Heart left ventricle (tissue), 16 donors: Measurements from ENCODE around the gene MEOX2. TPM values are rescaled to one million over a fixed set of nuclear protein-coding genes. Genes with fewer than 3 reads are reported as not detected.

ENCODE experiments used
- ATAC-seq, 4 donors: fragments of 200-7000 bp; cut with Tn5 transposase; one replicate each; pipeline ENCODE4 v1.9.1; 2020 to 2022; ENCODE audit warnings: moderate library complexity in 4 of 4, mild to moderate bottlenecking in 3 of 4, moderate number of reproducible peaks in 1 of 4
- DNase-seq, 5 donors: peaks; one replicate each; pipeline ENCODE4 v3.0.0-alpha.2; 2020
- H3K27ac ChIP-seq, 12 donors: fragments of 200-600 bp; sonication (generic) in 4 of 12; one replicate each; pipeline versions ENCODE4 v1.5.0 to v1.8.0; 2016 to 2022; ENCODE audit warnings: mild to moderate bottlenecking in 2 of 12
- H3K27me3 ChIP-seq, 9 donors: fragments of 200-600 bp; sonication (generic) in 2 of 9; one replicate each; pipeline versions ENCODE4 v1.5.1 to v1.8.0; 2016 to 2022; ENCODE audit warnings: mild to moderate bottlenecking in 3 of 9
- H3K36me3 ChIP-seq, 9 donors: fragments of 200-600 bp; sonication (generic) in 2 of 9; one replicate each; pipeline versions ENCODE4 v1.5.0 to v1.8.0; 2018 to 2022; ENCODE audit warnings: mild to moderate bottlenecking in 2 of 9
- H3K4me1 ChIP-seq, 12 donors: fragments of 200-600 bp; sonication (generic) in 4 of 12; one replicate each; pipeline versions ENCODE4 v1.5.0 to v1.8.0; 2016 to 2022; ENCODE audit warnings: mild to moderate bottlenecking in 3 of 12
- H3K4me3 ChIP-seq, 12 donors: fragments of 200-600 bp; sonication (generic) in 4 of 12; one replicate each; pipeline versions ENCODE4 v1.5.0 to v1.8.0; 2017 to 2022; ENCODE audit warnings: mild to moderate bottlenecking in 9 of 12, moderate library complexity in 4 of 12
- H3K9me3 ChIP-seq, 12 donors: fragments of 200-600 bp; sonication (generic) in 4 of 12; one replicate each; pipeline versions ENCODE4 v1.5.0 to v1.8.0; 2016 to 2022; ENCODE audit warnings: mild to moderate bottlenecking in 1 of 12
- CTCF ChIP-seq, 12 donors: fragments of 200-600 bp; sonication (generic) in 4 of 12; IDR thresholded peaks; one replicate each; pipeline versions ENCODE4 v1.5.0 to v1.8.0; 2018 to 2022; ENCODE audit warnings: antibody characterized with exemption in 12 of 12, mild to moderate bottlenecking in 5 of 12
- POLR2A ChIP-seq, 2 donors: fragments of 450-650 bp; IDR thresholded peaks; one replicate each; pipeline ENCODE4 v1.6.1; 2017; ENCODE audit warnings: antibody characterized with exemption in 2 of 2, mild to moderate bottlenecking in 2 of 2, moderate library complexity in 2 of 2
- WGBS, 4 donors: extraction: QIAGEN DNeasy Blood & Tissue Kit in 2 of 4; methylation state at CpG; one replicate each; pipeline versions ENCODE4 v1.1.5 to v1.1.7; 2013 to 2018; 5-methylcytosine and 5-hydroxymethylcytosine counted together
- intact Hi-C, 10 donors: fragments of 100-400 bp; cut with DNase I; formaldehyde crosslinking; loops; one replicate each; pipeline versions ENCODE4 v1.11.1 to v1.14.2; 2022
- polyA plus RNA-seq, 2 donors: library from polyadenylated mRNA; stranded (reverse); fragments of 200-250 nt; gene quantifications; one replicate each; pipeline ENCODE4 v1.2.3, GENCODE V29; 2013
- total RNA-seq, 9 donors: library from RNA; depleted of rRNA in 2 of 9; stranded (reverse); fragments of >200 nt in 2 of 9; fragmentation: NEBNext Ultra II Directional in 3 of 9; extraction: Animal tissue kit (Norgen Biotek cat#: 25700) in 3 of 9; gene quantifications; one replicate each; pipeline versions ENCODE4 v1.1.0 to v1.2.4, GENCODE V29; 2016 to 2023
- donor health status: ischemic (EF 13 %, LVEDD 7.1; RV severe dilation, severe dysfunction).
- donor health status: healthy with polysubstance abuse.
- donor health status: DM: no; HTN: yes; CAD: no.
- donor health status: DM: no; HTN: no; CAD: no.
- donor health status: ischemic (EF 25% LVEDD 6.9; RV normal size, moderate dysfunction).
- donor health status: ischemic (EF 25% LVEDD 5.7; RV mildly dilated, moderate dysfunction).
- donor health status: healthy.
- donor health status: DM: yes; HTN: yes; CAD: no.
- donor health status: ischemic (EF 35%, LVEDD 5.7; RV mildly dilated, moderate dysfunction).
- donor health status: nonischemic (EF 11% LVEDD 7.7; RV severe dilation, severe dysfunction).
- donor health status: DM: yes; HTN: yes; CAD: no.
- donor health status: PGD.
- donor health status: ischemic (EF 29% LVEDD 5.4; RV normal size, mild dysfunction).
- donor health status: nonischemic (EF 23%, LVEDD 6.1; RV moderate dilation, normal function).

MEOX2 gene
- total and polyA plus RNA-seq, 11 donors: 5.0 to 17.1 (median 10.5) TPM

- H3K27me3 ChIP-seq: no peaks in the 10 kb centered on the region
- peaks cover 0 to 9% (median 0%) of the 10 kb centered on the region in 12 donors for H3K9me3 ChIP-seq
- TF ChIP-seq POLR2A (IDR thresholded peaks at IDR 0.05) (no peak), CTCF (IDR thresholded peaks at IDR 0.05) (no peak)
- H3K4me3 ChIP-seq: no peak overlapping the region
- no peak for ATAC-seq
- H3K36me3 ChIP-seq: peaks cover 0 to 24% (median 0%) of the 10 kb centered on the region in 9 donors
- 94 to 97% (median 95%) methylated on average over 2 of the region's 2 CpGs for WGBS, 4 donors
- DNase-seq: no peak
- peaks cover 0 to 5% (median 0%) of the 10 kb centered on the region in 12 donors for H3K4me1 ChIP-seq
- no peak overlapping the region for H3K27ac ChIP-seq
- intact Hi-C loops: no loop called here
Measured at GRCh38 chr7:15610503-15610902, 76.0 kb downstream of the MEOX2 start.

DNA sequence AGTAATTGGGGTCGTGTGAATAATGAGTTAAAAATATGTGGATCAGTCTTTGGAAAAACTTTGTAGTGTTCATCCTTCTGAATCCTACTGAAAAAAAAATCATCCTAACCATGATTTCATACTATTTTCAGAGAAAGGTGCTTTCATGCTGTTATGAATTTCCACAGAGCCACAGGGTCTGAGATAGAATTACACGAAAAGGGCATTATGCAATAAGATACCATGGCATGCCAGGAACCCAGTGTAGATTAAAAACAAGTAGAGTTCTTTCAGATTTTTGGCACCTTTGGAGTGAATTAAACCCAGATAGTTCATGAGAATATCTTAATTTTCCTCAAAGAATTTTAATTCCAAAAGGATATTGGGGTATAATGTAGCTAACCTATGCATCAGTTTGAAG is 77.2 kb downstream of the MEOX2 start:
- DNase-seq: no peak
- no peak overlapping the region for H3K4me3 ChIP-seq
- H3K27me3 ChIP-seq: no peaks in the 10 kb centered on the region
- H3K27ac ChIP-seq: no peak overlapping the region
- no peak for TF ChIP-seq POLR2A (IDR thresholded peaks at IDR 0.05)
- no peak for TF ChIP-seq CTCF (IDR thresholded peaks at IDR 0.05)
- peaks cover 0 to 24% (median 0%) of the 10 kb centered on the region in 9 donors for H3K36me3 ChIP-seq
- intact Hi-C loops: no loop called here
- ATAC-seq: no peak
- H3K9me3 ChIP-seq: peaks cover 0 to 9% (median 0%) of the 10 kb centered on the region in 12 donors
- WGBS, 4 donors: 77 to 87% (median 81%) methylated on average over 2 of the region's 2 CpGs
- peaks cover 0 to 5% (median 0%) of the 10 kb centered on the region in 12 donors for H3K4me1 ChIP-seq

DNA sequence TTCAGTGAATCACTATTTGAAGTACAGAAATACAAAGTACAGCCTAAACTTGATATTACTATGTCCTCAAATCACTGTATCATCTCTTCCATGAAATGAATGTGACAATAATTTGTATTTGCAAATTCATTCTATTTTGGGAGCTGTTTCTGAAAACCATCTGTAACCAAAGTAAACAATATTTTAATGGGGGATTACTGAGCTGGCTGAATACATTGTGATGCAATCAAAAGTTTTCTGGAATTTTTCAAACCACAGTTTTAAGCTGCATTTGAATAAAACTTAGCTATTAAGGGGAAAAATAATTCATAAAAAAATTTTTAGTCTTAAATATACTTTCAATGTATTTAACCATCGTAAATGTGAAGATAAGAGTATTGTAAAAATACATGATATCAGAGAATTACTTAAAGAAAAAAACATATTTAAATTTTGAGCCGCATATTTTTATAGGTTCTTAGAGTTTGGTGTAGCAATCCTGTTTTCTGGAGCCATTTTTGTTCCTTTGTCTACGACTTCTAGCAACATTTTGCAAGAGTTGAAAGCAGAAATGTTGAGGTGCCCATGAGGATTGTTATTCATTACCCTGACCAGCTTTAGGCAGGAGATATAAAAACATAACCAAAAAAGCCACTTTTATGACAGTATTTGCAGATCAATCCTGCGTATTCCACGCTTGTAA is 78.8 kb downstream of the MEOX2 start:
- no peak overlapping the region for H3K4me3 ChIP-seq
- no peak for ATAC-seq
- H3K27ac ChIP-seq: no peak overlapping the region
- peaks cover 0 to 9% (median 0%) of the 10 kb centered on the region in 12 donors for H3K9me3 ChIP-seq
- H3K36me3 ChIP-seq: peaks cover 0 to 24% (median 0%) of the 10 kb centered on the region in 9 donors
- H3K27me3 ChIP-seq: no peaks in the 10 kb centered on the region
- TF ChIP-seq POLR2A (IDR thresholded peaks at IDR 0.05) (no peak), CTCF (IDR thresholded peaks at IDR 0.05) (no peak)
- WGBS, 4 donors: 93 to 96% (median 94%) methylated on average over 5 of the region's 5 CpGs
- intact Hi-C loops: no loop called here
- DNase-seq: no peak
- H3K4me1 ChIP-seq: peaks cover 0 to 10% (median 0%) of the 10 kb centered on the region in 12 donors

DNA sequence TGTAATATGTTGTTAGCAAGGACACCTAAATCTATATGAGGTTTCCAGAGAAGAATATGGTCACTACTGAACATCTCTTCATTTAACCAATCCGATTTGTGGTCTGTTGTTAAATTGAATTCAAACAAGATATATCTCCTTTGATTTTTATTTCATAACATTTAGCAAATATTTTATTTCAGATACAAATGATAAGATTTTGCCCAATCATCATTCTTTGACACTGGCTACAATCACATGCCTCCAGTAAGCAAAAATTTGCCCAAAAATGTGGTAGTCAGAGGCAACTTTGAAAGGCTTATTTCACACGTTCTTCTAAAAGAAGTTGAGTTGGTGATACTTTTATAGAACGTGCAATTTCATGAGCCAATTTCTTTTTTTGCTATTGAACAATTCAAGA is 79.9 kb downstream of the MEOX2 start:
- Histone ChIP-seq H3K36me3 (peaks cover 0 to 15% (median 0%) of the 10 kb centered on the region in 9 donors), H3K4me1 (peaks cover 0 to 11% (median 0%) of the 10 kb centered on the region in 12 donors), H3K4me3 (no peak overlapping the region), H3K27me3 (no peaks in the 10 kb centered on the region), H3K9me3 (peaks cover 0 to 9% (median 0%) of the 10 kb centered on the region in 12 donors), H3K27ac (no peak overlapping the region)
- WGBS, 4 donors: 89 to 91% (median 91%) methylated on average over 3 of the region's 3 CpGs
- TF ChIP-seq POLR2A (IDR thresholded peaks at IDR 0.05) (no peak), CTCF (IDR thresholded peaks at IDR 0.05) (no peak)
- ATAC-seq: no peak
- no peak for DNase-seq
- intact Hi-C loops: no loop called here
